Sigmoid colon (tissue), 7 donors: ENCODE data around the gene TGFBR1. TPM values are rescaled to one million over a fixed set of nuclear protein-coding genes. Genes with fewer than 3 reads are reported as not detected.
A peak's percentile ranks its signal among the peaks of the same experiment; 100 is the strongest.

ENCODE experiments used
- DNase-seq: peaks from one replicate; pipeline ENCODE4 v3.0.0-alpha.2; 2019
- H3K27ac ChIP-seq, 4 donors: fragments of 200-600 bp; sonication (generic); one replicate each; pipeline ENCODE4 v1.5.1; 2016 to 2019; ENCODE audit warnings: mild to moderate bottlenecking in 1 of 4
- H3K27me3 ChIP-seq, 3 donors: fragments of 200-600 bp; sonication (generic); one replicate each; pipeline ENCODE4 v1.5.1; 2019; ENCODE audit warnings: mild to moderate bottlenecking in 1 of 3
- H3K36me3 ChIP-seq, 4 donors: fragments of 200-600 bp; sonication (generic); one replicate each; pipeline ENCODE4 v1.5.1; 2016 to 2019
- H3K4me1 ChIP-seq, 4 donors: fragments of 200-600 bp; sonication (generic); one replicate each; pipeline ENCODE4 v1.5.1; 2017 to 2019
- H3K4me3 ChIP-seq, 4 donors: fragments of 200-600 bp; sonication (generic); one replicate each; pipeline ENCODE4 v1.5.1; 2017 to 2019; ENCODE audit warnings: mild to moderate bottlenecking in 2 of 4, moderate library complexity in 1 of 4
- H3K9me3 ChIP-seq, 4 donors: fragments of 200-600 bp in 3 of 4; sonication (generic) in 3 of 4; one replicate each; pipeline versions ENCODE4 v1.5.1 to v1.6.1; 2013 to 2019
- CTCF ChIP-seq, 4 experiments: fragments of 450-650 bp in 3 of 4; fragments of 200-600 bp in 1 of 4; IDR thresholded peaks; one replicate each; pipeline ENCODE4 v1.5.1; 2016 to 2019; ENCODE audit warnings: antibody characterized with exemption in 4 of 4, mild to moderate bottlenecking in 3 of 4, moderate library complexity in 2 of 4
- EP300 ChIP-seq, 4 donors: sonication (generic); formaldehyde crosslinking; IDR thresholded peaks; one replicate each; pipeline ENCODE4 v1.6.1; 2017; ENCODE audit warnings: antibody characterized with exemption in 4 of 4
- POLR2A ChIP-seq, 2 donors: fragments of 450-650 bp; IDR thresholded peaks; one replicate each; pipeline ENCODE4 v1.6.1; 2016; ENCODE audit warnings: antibody characterized with exemption in 2 of 2, mild to moderate bottlenecking in 2 of 2, moderate library complexity in 2 of 2
- POLR2AphosphoS5 ChIP-seq, 4 donors: sonication (generic); formaldehyde crosslinking; IDR thresholded peaks; one replicate each; pipeline ENCODE4 v1.6.1; 2017; ENCODE audit warnings: antibody characterized with exemption in 4 of 4
- WGBS, 2 donors: extraction: QIAGEN DNeasy Blood & Tissue Kit; methylation state at CpG; one replicate each; pipeline ENCODE4 v1.1.7; 2013; 5-methylcytosine and 5-hydroxymethylcytosine counted together
- intact Hi-C: fragments of 100-400 bp; cut with DNase I; formaldehyde crosslinking; loops from one replicate; pipeline ENCODE4 v1.15.1; 2023
- polyA plus RNA-seq, 3 donors: library from polyadenylated mRNA; stranded (reverse); fragments of 200-250 nt; gene quantifications; one replicate each; pipeline ENCODE4 v1.2.3, GENCODE V29; 2013
- total RNA-seq, 4 donors: library from RNA; depleted of rRNA; stranded (reverse); fragments of >200 nt; gene quantifications; one replicate each; pipeline ENCODE4 v1.1.0, GENCODE V29; 2016
- donor health status: healthy with polysubstance abuse.
- donor health status: Bipolar disorder and iron deficiency.
- donor health status: healthy.

TGFBR1 gene
- total and polyA plus RNA-seq, 7 donors: 3.9 to 84.3 (median 48.4) TPM

- H3K27me3 ChIP-seq: no peaks in the 10 kb centered on the region
- peaks cover 0 to 87% (median 67%) of the 10 kb centered on the region in 4 donors for H3K4me1 ChIP-seq
- intact Hi-C loops: no loop called here
- no peak for DNase-seq
- TF ChIP-seq CTCF (IDR thresholded peaks at IDR 0.05): no peak
- TF ChIP-seq EP300 (IDR thresholded peaks at IDR 0.05): no peak
- no peak for TF ChIP-seq POLR2AphosphoS5 (IDR thresholded peaks at IDR 0.05)
- no peak for TF ChIP-seq POLR2A (IDR thresholded peaks at IDR 0.05)
- H3K36me3 ChIP-seq: no peaks in the 10 kb centered on the region
- 79 to 93% methylated on average over 3 of the region's 3 CpGs for WGBS, 2 donors
- no peaks in the 10 kb centered on the region for H3K9me3 ChIP-seq
- H3K4me3 ChIP-seq: no peak overlapping the region
- H3K27ac ChIP-seq: peak overlapping the region in 2 of 4 donors; percentile 19 to 64
Observed at GRCh38 chr9:99116003-99116411, 11.1 kb downstream of the TGFBR1 start.

- no peak overlapping the region for H3K4me3 ChIP-seq
- peaks cover 0 to 81% (median 52%) of the 10 kb centered on the region in 4 donors for H3K4me1 ChIP-seq
- no peaks in the 10 kb centered on the region for H3K27me3 ChIP-seq
- intact Hi-C loops: no loop called here
- no peaks in the 10 kb centered on the region for H3K9me3 ChIP-seq
- TF ChIP-seq POLR2AphosphoS5 (IDR thresholded peaks at IDR 0.05): no peak
- TF ChIP-seq POLR2A (IDR thresholded peaks at IDR 0.05): no peak
- TF ChIP-seq EP300 (IDR thresholded peaks at IDR 0.05): no peak
- H3K36me3 ChIP-seq: no peaks in the 10 kb centered on the region
- H3K27ac ChIP-seq: no peak overlapping the region
- WGBS, 2 donors: 60 to 90% methylated on average over 7 of the region's 7 CpGs
- DNase-seq: no peak
Observed at GRCh38 chr9:99118782-99119466, 14.0 kb downstream of the TGFBR1 start.

GRCh38 chr9:99119976-99120655 is 15.2 kb downstream of the TGFBR1 start:
- no peaks in the 10 kb centered on the region for H3K9me3 ChIP-seq
- intact Hi-C loops: no loop called here
- no peak for DNase-seq
- TF ChIP-seq CTCF (IDR thresholded peaks at IDR 0.05) (no peak), POLR2A (IDR thresholded peaks at IDR 0.05) (no peak), POLR2AphosphoS5 (IDR thresholded peaks at IDR 0.05) (no peak), EP300 (IDR thresholded peaks at IDR 0.05) (no peak)
- no peaks in the 10 kb centered on the region for H3K36me3 ChIP-seq
- H3K4me3 ChIP-seq: no peak overlapping the region
- H3K4me1 ChIP-seq: peaks cover 0 to 81% (median 47%) of the 10 kb centered on the region in 4 donors
- no peak overlapping the region for H3K27ac ChIP-seq
- H3K27me3 ChIP-seq: no peaks in the 10 kb centered on the region

- Histone ChIP-seq H3K4me1 (peaks cover 0 to 74% (median 42%) of the 10 kb centered on the region in 4 donors), H3K36me3 (no peaks in the 10 kb centered on the region), H3K27me3 (no peaks in the 10 kb centered on the region), H3K9me3 (no peaks in the 10 kb centered on the region), H3K27ac (no peak overlapping the region), H3K4me3 (no peak overlapping the region)
- DNase-seq: no peak
- intact Hi-C loops: no loop called here
- TF ChIP-seq EP300 (IDR thresholded peaks at IDR 0.05) (no peak), POLR2AphosphoS5 (IDR thresholded peaks at IDR 0.05) (no peak), CTCF (IDR thresholded peaks at IDR 0.05) (no peak), POLR2A (IDR thresholded peaks at IDR 0.05) (no peak)
- WGBS, 2 donors: 86 to 88% methylated on average over 1 of the region's 1 CpG
Observed at GRCh38 chr9:99121604-99122003, 16.7 kb downstream of the TGFBR1 start.

GRCh38 chr9:99124534-99125255 is 19.8 kb downstream of the TGFBR1 start:
- Histone ChIP-seq H3K27ac (peak overlapping the region in 1 of 4 donors; percentile 5), H3K36me3 (no peaks in the 10 kb centered on the region), H3K9me3 (no peaks in the 10 kb centered on the region), H3K4me3 (no peak overlapping the region), H3K4me1 (peaks cover 0 to 83% (median 48%) of the 10 kb centered on the region in 4 donors), H3K27me3 (no peaks in the 10 kb centered on the region)
- 90 to 96% methylated on average over 3 of the region's 3 CpGs for WGBS, 2 donors
- intact Hi-C loops: no loop called here
- TF ChIP-seq POLR2AphosphoS5 (IDR thresholded peaks at IDR 0.05) (no peak), POLR2A (IDR thresholded peaks at IDR 0.05) (no peak), CTCF (IDR thresholded peaks at IDR 0.05) (no peak), EP300 (IDR thresholded peaks at IDR 0.05) (no peak)
- no peak for DNase-seq
